ENCODE results near the gene TMEM88. TPM values are rescaled to one million over a fixed set of nuclear protein-coding genes. Genes with fewer than 3 reads are reported as not detected.

The TMEM88 gene
- total and polyA plus RNA-seq, 2 of the 13 experiments (the other 11 are each of a cell fraction or from before 2014, with no cell fraction given) = 0.31 to 0.66 TPM

DNA sequence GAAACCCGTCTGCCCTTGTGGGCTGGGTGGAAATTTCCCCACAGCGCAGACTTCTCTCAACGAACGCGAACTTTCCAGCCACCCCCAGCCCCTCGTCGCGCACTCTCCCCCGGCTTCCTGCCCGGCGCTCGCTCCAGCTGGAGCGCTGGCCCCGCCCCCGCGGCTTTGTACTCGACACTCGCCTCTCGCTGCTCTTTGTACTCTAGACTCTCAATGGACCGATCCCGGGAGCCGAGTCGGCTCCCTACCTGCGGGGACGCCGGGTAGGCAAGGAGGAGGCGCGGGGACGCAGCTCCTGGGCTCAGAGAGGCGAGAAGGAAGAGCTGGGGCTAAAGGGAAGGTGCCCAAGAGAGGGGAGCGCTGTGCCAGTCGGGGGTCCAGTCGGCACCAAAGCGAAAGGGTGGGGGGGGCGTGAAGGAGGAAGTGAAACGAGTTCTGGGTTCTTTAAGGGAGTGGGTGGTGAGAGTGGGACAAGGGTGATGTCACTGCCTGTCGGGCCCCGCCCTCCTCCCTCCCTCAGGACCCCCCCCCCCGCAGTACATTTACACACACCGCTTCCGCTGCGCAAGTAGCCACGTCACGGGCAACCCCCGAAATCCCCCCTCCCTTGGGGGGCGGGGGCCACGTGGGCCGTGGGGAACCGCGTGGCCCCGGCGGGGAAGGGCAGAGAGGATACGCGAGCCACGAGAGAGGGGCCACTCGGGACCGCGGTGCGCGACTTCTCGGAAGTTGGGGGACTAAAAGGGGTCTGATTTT, 11.2 kb upstream of the TMEM88 start (continued):
- TF ChIP-seq, protein P1, sequence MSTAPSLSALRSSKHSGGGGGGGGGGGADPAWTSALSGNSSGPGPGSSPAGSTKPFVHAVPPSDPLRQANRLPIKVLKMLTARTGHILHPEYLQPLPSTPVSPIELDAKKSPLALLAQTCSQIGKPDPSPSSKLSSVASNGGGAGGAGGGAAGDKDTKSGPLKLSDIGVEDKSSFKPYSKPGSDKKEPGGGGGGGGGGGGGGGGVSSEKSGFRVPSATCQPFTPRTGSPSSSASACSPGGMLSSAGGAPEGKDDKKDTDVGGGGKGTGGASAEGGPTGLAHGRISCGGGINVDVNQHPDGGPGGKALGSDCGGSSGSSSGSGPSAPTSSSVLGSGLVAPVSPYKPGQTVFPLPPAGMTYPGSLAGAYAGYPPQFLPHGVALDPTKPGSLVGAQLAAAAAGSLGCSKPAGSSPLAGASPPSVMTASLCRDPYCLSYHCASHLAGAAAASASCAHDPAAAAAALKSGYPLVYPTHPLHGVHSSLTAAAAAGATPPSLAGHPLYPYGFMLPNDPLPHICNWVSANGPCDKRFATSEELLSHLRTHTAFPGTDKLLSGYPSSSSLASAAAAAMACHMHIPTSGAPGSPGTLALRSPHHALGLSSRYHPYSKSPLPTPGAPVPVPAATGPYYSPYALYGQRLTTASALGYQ (CRISPR knock-in tag; IDR thresholded peaks at IDR 0.05) = no peak
- TF ChIP-seq ZMYM2 (CRISPR knock-in tag; IDR thresholded peaks at IDR 0.05) (no peak), AGO1 (IDR thresholded peaks at IDR 0.05; ENCODE audit: low read depth, low read length, poor library complexity, severe bottlenecking) (peak; percentile 8), SMARCC2 (IDR thresholded peaks at IDR 0.05) (no peak), ZNF274 (CRISPR knock-in tag; IDR thresholded peaks at IDR 0.05) (peak; percentile 85; the same call in 1 of the 2 replicates), SMARCE1 (IDR thresholded peaks at IDR 0.05; ENCODE audit: borderline replicate concordance) (no peak), MXI1 (IDR thresholded peaks at IDR 0.05; ENCODE audit: borderline replicate concordance, low read depth, low read length) (peak; percentile 47; the same call in 2 of the 3 replicates), MTF2 (CRISPR knock-in tag; IDR thresholded peaks at IDR 0.05; ENCODE audit: borderline replicate concordance) (no peak), HDAC6 (IDR thresholded peaks at IDR 0.05; ENCODE audit: low read depth, low read length) (no peak)
- TF ChIP-seq, protein P2, sequence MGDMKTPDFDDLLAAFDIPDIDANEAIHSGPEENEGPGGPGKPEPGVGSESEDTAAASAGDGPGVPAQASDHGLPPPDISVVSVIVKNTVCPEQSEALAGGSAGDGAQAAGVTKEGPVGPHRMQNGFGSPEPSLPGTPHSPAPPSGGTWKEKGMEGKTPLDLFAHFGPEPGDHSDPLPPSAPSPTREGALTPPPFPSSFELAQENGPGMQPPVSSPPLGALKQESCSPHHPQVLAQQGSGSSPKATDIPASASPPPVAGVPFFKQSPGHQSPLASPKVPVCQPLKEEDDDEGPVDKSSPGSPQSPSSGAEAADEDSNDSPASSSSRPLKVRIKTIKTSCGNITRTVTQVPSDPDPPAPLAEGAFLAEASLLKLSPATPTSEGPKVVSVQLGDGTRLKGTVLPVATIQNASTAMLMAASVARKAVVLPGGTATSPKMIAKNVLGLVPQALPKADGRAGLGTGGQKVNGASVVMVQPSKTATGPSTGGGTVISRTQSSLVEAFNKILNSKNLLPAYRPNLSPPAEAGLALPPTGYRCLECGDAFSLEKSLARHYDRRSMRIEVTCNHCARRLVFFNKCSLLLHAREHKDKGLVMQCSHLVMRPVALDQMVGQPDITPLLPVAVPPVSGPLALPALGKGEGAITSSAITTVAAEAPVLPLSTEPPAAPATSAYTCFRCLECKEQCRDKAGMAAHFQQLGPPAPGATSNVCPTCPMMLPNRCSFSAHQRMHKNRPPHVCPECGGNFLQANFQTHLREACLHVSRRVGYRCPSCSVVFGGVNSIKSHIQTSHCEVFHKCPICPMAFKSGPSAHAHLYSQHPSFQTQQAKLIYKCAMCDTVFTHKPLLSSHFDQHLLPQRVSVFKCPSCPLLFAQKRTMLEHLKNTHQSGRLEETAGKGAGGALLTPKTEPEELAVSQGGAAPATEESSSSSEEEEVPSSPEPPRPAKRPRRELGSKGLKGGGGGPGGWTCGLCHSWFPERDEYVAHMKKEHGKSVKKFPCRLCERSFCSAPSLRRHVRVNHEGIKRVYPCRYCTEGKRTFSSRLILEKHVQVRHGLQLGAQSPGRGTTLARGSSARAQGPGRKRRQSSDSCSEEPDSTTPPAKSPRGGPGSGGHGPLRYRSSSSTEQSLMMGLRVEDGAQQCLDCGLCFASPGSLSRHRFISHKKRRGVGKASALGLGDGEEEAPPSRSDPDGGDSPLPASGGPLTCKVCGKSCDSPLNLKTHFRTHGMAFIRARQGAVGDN (CRISPR knock-in tag; IDR thresholded peaks at IDR 0.05) = peak; percentile 66
- TF ChIP-seq, protein P3, sequence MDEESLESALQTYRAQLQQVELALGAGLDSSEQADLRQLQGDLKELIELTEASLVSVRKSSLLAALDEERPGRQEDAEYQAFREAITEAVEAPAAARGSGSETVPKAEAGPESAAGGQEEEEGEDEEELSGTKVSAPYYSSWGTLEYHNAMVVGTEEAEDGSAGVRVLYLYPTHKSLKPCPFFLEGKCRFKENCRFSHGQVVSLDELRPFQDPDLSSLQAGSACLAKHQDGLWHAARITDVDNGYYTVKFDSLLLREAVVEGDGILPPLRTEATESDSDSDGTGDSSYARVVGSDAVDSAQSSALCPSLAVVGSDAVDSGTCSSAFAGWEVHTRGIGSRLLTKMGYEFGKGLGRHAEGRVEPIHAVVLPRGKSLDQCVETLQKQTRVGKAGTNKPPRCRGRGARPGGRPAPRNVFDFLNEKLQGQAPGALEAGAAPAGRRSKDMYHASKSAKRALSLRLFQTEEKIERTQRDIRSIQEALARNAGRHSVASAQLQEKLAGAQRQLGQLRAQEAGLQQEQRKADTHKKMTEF (CRISPR knock-in tag; IDR thresholded peaks at IDR 0.05) = peak; percentile 67
- TF ChIP-seq, protein P4, sequence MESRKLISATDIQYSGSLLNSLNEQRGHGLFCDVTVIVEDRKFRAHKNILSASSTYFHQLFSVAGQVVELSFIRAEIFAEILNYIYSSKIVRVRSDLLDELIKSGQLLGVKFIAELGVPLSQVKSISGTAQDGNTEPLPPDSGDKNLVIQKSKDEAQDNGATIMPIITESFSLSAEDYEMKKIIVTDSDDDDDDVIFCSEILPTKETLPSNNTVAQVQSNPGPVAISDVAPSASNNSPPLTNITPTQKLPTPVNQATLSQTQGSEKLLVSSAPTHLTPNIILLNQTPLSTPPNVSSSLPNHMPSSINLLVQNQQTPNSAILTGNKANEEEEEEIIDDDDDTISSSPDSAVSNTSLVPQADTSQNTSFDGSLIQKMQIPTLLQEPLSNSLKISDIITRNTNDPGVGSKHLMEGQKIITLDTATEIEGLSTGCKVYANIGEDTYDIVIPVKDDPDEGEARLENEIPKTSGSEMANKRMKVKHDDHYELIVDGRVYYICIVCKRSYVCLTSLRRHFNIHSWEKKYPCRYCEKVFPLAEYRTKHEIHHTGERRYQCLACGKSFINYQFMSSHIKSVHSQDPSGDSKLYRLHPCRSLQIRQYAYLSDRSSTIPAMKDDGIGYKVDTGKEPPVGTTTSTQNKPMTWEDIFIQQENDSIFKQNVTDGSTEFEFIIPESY (CRISPR knock-in tag; IDR thresholded peaks at IDR 0.05) = no peak
- TF ChIP-seq, protein P5, sequence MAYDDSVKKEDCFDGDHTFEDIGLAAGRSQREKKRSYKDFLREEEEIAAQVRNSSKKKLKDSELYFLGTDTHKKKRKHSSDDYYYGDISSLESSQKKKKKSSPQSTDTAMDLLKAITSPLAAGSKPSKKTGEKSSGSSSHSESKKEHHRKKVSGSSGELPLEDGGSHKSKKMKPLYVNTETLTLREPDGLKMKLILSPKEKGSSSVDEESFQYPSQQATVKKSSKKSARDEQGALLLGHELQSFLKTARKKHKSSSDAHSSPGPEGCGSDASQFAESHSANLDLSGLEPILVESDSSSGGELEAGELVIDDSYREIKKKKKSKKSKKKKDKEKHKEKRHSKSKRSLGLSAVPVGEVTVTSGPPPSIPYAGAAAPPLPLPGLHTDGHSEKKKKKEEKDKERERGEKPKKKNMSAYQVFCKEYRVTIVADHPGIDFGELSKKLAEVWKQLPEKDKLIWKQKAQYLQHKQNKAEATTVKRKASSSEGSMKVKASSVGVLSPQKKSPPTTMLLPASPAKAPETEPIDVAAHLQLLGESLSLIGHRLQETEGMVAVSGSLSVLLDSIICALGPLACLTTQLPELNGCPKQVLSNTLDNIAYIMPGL (CRISPR knock-in tag; IDR thresholded peaks at IDR 0.05; ENCODE audit: borderline replicate concordance in 1 of 2, low read depth in 1 of 2) = 0 out of 4 replicates have a peak, but pooled peaks of 1 of the 2 experiments have one; percentile 31
- TF ChIP-seq, protein P6, sequence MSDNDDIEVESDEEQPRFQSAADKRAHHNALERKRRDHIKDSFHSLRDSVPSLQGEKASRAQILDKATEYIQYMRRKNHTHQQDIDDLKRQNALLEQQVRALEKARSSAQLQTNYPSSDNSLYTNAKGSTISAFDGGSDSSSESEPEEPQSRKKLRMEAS (IDR thresholded peaks at IDR 0.05) = peak; percentile 75
- TF ChIP-seq, protein P7, sequence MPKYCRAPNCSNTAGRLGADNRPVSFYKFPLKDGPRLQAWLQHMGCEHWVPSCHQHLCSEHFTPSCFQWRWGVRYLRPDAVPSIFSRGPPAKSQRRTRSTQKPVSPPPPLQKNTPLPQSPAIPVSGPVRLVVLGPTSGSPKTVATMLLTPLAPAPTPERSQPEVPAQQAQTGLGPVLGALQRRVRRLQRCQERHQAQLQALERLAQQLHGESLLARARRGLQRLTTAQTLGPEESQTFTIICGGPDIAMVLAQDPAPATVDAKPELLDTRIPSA (CRISPR knock-in tag; IDR thresholded peaks at IDR 0.05; ENCODE audit: borderline replicate concordance) = no peak

All from HepG2 (cell line).